ENCODE results near the gene DMBX1.

The DMBX1 gene

GRCh38 chr1:46522969-46523320 is 33.3 kb downstream of the DMBX1 start:
- FAIRE-seq (no peak), DNase-seq (ENCODE audit: insufficient read length, low spot score) (no peak)

DNA sequence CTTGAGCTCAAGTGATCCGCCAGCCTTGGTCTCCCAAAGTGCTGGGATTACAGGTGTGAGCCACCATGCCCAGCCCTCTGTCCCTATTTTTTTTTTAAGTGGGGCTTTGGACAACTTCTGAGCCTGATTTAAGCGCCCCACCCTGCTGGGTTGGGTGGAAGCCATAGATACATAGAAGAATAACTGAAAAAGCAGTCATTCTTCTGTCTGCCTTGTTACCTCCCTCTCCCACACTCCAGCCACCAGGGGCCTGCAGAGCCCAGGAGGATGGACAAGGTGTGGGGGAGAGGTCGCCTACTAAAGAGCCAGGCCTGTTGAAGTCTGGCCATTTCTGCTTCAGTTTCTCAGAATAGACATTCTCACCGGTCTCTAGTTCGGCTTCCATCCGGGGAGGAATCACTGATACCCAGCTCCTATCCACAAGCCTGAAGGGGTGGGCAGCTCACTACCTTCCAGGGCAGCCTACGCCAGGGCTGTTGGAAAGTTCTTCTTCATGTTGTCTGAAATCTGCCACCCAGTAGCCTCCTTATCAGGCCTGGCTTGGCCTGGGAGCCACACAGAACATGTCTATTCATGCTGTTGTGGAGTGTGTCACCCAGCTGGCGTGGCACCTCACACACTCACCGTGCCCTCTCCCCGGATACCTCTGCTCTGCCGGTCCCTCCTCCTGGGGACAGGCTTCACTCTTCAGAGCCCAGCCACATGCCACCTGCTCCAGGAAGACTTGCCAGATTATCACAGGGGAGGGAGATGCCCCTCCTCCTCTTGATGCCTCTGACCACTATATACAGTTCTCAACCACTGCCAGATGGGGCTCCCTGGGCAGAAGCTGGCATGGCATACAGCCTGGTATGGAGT is 34.1 kb downstream of the DMBX1 start:
- no peak for FAIRE-seq
- DNase-seq (ENCODE audit: insufficient read length, low spot score): no peak

GRCh38 chr1:46524843-46525242 is 35.2 kb downstream of the DMBX1 start:
- FAIRE-seq: no peak

DNA sequence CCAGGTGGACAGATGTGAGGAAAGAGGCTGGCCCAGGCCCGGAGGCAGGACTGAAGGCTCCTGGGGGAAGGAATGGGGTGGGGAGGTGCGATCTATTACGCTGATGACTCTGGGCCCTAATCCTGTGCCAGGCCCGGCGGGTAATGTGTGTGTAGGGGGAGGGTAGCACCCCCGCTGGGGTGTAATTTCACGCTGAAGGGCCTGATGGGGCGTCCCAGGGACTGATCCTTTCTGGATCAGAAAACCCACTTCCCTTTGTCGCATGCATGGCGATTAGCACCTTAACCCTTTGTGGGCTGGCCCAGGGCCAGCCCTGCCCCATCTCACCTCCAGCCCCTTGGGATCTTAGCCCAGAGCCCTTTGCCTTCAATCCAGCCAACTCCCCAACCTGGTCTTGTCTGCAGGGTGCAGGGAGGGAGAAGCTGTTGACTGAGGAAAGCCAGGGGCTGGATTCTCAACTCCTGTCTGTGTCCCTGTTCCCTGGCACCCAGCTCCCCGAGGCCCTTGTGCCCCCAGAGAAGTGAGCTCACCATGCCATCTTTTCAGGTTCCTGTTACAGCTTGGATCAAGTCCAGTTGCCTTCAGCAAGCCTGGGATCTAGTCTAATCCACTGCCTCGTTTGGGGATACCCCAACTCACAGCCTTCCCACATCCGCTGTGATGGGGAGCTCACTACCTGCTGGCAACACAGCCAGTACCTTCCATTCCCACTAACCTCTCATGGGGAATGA is 35.8 kb downstream of the DMBX1 start:
- FAIRE-seq: no peak
- no peak for DNase-seq (ENCODE audit: insufficient read length, low spot score)

More at GRCh38 chr1:46524843-46525242, 35.2 kb downstream of the DMBX1 start:
- no peak for DNase-seq (ENCODE audit: insufficient read length, low spot score)

GRCh38 chr1:46526013-46526690 is 36.5 kb downstream of the DMBX1 start:
- FAIRE-seq (no peak), DNase-seq (ENCODE audit: insufficient read length, low spot score) (no peak)

DNA sequence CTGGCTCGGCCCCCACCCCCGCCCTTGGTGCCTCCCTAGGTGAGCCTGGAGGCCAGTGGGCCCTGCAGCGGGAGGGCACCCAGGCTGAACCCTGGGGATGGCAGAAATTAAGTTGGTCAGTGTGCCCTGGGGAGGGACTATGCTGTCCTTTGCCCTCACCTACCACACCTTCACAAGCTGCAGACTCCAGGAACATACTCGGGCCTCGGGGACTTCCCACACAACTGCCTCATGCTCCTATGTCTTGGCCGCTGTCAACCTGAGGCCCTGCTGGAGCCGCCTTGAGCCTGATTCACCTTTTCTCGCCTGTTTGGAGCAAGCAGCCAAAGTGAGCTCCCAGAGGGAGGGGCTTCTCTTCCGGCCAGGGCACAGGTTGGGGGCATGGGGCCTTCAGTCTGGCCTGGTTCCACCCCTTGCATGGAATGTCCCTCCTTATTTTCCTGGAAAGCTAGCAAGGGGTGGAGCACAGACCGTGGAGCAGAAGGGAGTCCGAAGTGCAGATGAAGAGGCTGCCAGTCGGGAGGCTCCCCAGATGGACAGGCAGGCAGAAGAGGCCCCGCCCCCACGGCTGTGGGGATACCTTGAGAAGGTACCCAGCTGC is 37.2 kb downstream of the DMBX1 start:
- DNase-seq (ENCODE audit: insufficient read length, low spot score): no peak
- FAIRE-seq: no peak

DNA sequence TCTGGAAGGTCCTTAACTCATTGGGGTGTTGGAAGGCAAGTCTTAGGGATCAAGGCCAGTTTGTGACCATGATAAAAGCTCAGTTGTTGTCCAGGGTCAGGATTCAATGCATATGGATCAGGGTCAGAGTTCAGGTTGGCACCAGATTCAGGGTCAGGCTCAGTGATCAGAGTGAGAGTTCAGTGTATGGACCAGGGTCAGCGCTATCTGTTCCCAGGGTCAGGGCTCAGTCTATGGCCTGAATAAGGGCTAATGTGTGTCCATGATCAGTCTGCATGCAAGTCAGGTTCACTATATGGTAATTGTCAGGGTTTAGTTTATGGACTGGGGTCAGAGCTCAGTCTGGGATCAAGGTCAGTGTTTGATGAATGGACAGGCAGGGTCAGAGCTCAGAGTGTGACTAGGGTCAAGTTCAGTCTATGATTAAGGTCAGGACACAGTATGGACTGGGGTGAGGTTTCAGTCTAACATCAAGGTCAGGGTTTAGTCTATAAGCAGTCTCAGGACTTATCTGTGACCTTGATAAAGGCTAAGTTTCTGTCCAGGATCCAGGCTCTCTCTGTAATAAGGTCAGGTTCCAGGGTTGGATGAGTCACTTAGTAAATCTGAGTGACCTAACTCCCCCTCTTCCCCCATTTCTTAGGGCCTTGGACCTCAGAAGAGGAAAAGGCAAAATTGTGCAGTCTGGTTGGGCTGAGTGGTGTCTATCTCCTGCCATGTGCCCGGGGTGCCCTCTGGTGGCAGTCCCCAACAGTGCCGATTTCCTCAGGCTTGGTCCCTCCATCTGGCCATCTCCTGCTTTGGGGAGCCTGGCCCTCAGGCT is 38.0 kb downstream of the DMBX1 start:
- FAIRE-seq: peak; percentile 89

DNA sequence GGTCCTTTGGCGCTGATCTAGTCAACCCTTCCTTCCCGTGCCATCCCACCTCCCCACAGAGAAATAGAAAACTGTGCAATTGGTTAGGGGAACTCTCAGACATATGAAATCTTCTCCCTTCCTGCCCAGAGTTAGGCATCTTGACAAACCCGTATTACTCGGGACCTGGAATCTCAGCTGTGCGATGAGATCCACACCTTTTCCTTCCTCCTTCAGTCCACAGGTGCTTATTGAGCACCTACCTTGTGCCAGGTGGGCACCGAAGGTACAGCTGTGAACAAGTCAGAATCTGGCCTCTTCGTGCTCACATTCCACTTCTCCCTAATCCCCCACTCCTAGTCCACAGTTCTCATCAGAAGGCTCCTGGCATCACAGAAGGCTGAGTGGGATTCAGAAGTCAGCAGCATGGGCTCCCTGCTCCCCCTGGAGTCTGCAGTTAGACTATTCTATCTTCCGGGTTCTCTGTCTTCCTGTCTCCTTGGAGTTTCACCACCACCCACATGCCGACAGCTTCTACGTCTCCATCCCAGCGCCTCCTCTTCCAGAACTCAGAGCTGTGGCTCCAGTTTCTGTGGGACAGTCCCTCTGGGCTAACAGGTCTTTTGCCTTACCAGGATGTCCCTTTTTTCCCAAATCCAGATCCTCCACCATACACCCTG is 38.8 kb downstream of the DMBX1 start:
- no peak for DNase-seq (ENCODE audit: insufficient read length, low spot score)
- no peak for FAIRE-seq

More for the DNA sequence above, 38.0 kb downstream of the DMBX1 start:
- DNase-seq (ENCODE audit: insufficient read length, low spot score): peak; percentile 88

GRCh38 chr1:46529031-46529630 is 39.5 kb downstream of the DMBX1 start:
- FAIRE-seq (no peak), DNase-seq (ENCODE audit: insufficient read length, low spot score) (no peak)

DNA sequence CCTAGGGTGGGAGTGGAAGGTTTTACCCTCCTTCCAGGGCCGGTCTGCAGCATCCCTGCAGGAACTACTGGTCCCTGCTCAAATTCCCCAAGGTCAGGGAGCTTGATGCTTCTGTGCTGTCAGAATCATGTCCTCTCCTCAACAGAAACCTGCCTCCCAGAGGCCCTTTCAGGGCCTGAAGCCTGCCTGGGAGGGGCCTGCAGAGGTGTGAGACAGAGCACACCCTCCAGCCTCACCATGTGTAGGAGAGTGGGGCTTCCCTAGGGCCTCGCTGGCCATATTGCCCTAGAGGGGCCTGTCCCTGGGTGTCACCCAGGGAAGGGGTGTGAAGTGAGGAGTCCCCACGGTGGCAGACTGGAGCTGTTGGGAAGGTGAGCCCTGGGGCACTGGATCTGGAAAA is 40.7 kb downstream of the DMBX1 start:
- FAIRE-seq (no peak), DNase-seq (ENCODE audit: insufficient read length, low spot score) (no peak)

GRCh38 chr1:46530791-46531409 is 41.3 kb downstream of the DMBX1 start:
- no peak for FAIRE-seq
- DNase-seq (ENCODE audit: insufficient read length, low spot score): no peak

- DNase-seq (ENCODE audit: insufficient read length, low spot score) (no peak), FAIRE-seq (no peak)
Measured at GRCh38 chr1:46532095-46532494, 42.5 kb downstream of the DMBX1 start.

DNA sequence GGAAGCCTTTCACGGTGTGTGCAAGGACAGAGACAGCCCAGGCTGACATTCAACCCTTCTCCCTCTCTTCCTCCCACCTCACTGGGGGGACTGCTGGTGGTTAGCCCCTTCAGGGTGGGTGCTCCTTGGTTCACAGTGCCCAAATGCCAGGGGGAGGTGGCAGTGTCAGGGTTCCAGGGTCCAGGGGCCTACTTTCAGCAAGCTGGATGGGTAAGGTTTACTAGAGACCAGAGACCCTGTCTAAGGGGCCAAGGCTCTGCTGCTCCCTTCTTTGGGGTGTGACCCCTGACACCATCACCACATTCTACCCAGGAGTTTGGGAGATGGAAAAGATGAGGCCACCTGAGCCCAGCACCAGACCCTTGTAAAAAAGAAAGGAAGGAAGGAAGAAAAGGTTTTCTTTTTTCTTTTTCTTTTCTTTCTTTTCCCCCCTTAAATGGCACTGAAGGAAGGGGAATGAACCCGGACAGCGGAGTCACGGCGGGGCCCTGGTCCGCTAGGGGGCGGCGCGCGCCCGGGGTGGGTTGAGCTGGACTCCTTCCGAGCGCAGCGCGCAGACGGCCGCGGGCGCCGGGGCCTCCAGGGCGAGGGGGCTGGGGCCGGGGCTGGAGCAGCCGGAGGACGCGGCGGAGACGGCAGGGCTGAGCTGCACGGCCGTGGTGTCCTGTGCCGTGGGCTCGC is 43.0 kb downstream of the DMBX1 start:
- peak; percentile 71 for DNase-seq (ENCODE audit: insufficient read length, low spot score)

GRCh38 chr1:46533179-46533864 is 43.7 kb downstream of the DMBX1 start:
- no peak for DNase-seq (ENCODE audit: insufficient read length, low spot score)
- no peak for FAIRE-seq

More for the DNA sequence above, 43.0 kb downstream of the DMBX1 start:
- FAIRE-seq: no peak

GRCh38 chr1:46535063-46535462 is 45.4 kb downstream of the DMBX1 start:
- no peak for FAIRE-seq

DNA sequence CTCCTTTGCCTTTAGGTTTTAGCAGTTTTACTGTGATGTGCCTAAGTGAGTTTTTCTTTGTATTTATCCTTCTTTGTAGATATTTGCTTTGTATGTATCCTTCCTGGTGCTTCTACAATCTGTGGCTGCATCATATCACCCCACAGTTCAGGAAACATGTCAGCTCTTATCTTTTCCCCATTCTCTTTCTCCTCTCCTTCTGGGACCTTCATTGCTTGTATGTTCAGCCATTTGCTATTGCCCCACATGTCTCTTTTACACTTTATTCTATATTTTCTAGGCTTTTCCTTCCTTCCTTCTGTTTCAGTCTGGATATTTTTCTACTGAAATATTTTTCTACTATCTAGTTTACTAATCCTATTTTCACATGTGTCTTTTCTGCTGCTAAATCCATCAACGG is 46.9 kb downstream of the DMBX1 start:
- FAIRE-seq (no peak), DNase-seq (ENCODE audit: insufficient read length, low spot score) (no peak)

More at GRCh38 chr1:46535063-46535462, 45.4 kb downstream of the DMBX1 start:
- no peak for DNase-seq (ENCODE audit: insufficient read length, low spot score)

GRCh38 chr1:46537651-46538050 is 48.0 kb downstream of the DMBX1 start:
- no peak for FAIRE-seq
- DNase-seq (ENCODE audit: insufficient read length, low spot score): no peak

GRCh38 chr1:46538147-46538546 is 48.5 kb downstream of the DMBX1 start:
- FAIRE-seq (no peak), DNase-seq (ENCODE audit: insufficient read length, low spot score) (no peak)

Data from GM19239 (cell line).